Gastrocnemius medialis (tissue), 4 donors: ENCODE data around the gene LARP4B. TPM values are rescaled to one million over a fixed set of nuclear protein-coding genes. Genes with fewer than 3 reads are reported as not detected.

Experiments used
- ATAC-seq, 2 donors: fragments of 150-250 bp; one replicate each; pipeline ENCODE4 v1.9.1; 2016
- DNase-seq, 2 donors: peaks; one replicate each; pipeline ENCODE4 v3.0.0-alpha.2; 2019
- H3K27ac ChIP-seq, 4 donors: fragments of 200-600 bp; sonication (generic); 1 replicate in 1 of 4; 2 replicates in 3 of 4; pipeline ENCODE4 v1.5.1; 2016 to 2018; ENCODE audit warnings: mild to moderate bottlenecking in 2 of 4, moderate library complexity in 1 of 4
- H3K27me3 ChIP-seq, 3 donors: fragments of 200-600 bp; sonication (generic) in 2 of 3; 1 replicate in 1 of 3; 2 replicates in 2 of 3; pipeline versions ENCODE4 v1.5.1 to v1.6.0; 2016 to 2019; ENCODE audit warnings: mild to moderate bottlenecking in 1 of 3, moderate library complexity in 1 of 3
- H3K36me3 ChIP-seq, 2 donors: fragments of 200-600 bp; sonication (generic) in 1 of 2; one replicate each; pipeline ENCODE4 v1.5.1; 2017 to 2018
- H3K4me1 ChIP-seq, 2 donors: fragments of 200-600 bp; sonication (generic) in 1 of 2; one replicate each; pipeline ENCODE4 v1.5.1; 2016 to 2017; ENCODE audit warnings: mild to moderate bottlenecking in 2 of 2
- H3K4me3 ChIP-seq, 4 donors: fragments of 200-600 bp; sonication (generic) in 3 of 4; 1 replicate in 1 of 4; 2 replicates in 3 of 4; pipeline ENCODE4 v1.5.1; 2016 to 2019; ENCODE audit warnings: mild to moderate bottlenecking in 2 of 4
- H3K9me3 ChIP-seq, 3 donors: fragments of 200-600 bp; sonication (generic) in 2 of 3; 1 replicate in 1 of 3; 2 replicates in 2 of 3; pipeline ENCODE4 v1.5.1; 2016 to 2019
- CTCF ChIP-seq, 5 experiments: fragments of 450-650 bp in 3 of 5; fragments of 200-600 bp in 2 of 5; sonication (generic) in 2 of 5; IDR thresholded peaks in 4 of 5; conservative IDR thresholded peaks in 1 of 5; 1 replicate in 4 of 5; 2 replicates in 1 of 5; pipeline ENCODE4 v1.5.1; 2016 to 2019; ENCODE audit warnings: antibody characterized with exemption in 5 of 5, mild to moderate bottlenecking in 3 of 5, moderate library complexity in 3 of 5
- POLR2A ChIP-seq, 2 donors: fragments of 450-650 bp; IDR thresholded peaks; one replicate each; pipeline ENCODE4 v1.6.1; 2017; ENCODE audit warnings: antibody characterized with exemption in 2 of 2, mild to moderate bottlenecking in 2 of 2, moderate library complexity in 2 of 2
- in situ Hi-C, 4 donors: fragments of 200-750 bp; cut with MboI; loops; one replicate each; pipeline versions ENCODE4 v1.15.0 to v1.8.0; 2017; ENCODE audit warnings: low sequenced_read_pairs in 4 of 4
- intact Hi-C: fragments of 100-400 bp; cut with DNase I; formaldehyde crosslinking; loops from one replicate; pipeline ENCODE4 v1.15.1; 2023; ENCODE audit warnings: low total_unique reads
- total RNA-seq, 4 donors: library from RNA; depleted of rRNA; stranded (reverse); fragments of >200 nt; gene quantifications; one replicate each; pipeline versions ENCODE4 v1.1.0 to v1.2.3, GENCODE V29; 2016

Gene LARP4B
- total RNA-seq, 4 donors from 2014 or later, result 29.7 to 45.6 (median 40.0) TPM

DNA sequence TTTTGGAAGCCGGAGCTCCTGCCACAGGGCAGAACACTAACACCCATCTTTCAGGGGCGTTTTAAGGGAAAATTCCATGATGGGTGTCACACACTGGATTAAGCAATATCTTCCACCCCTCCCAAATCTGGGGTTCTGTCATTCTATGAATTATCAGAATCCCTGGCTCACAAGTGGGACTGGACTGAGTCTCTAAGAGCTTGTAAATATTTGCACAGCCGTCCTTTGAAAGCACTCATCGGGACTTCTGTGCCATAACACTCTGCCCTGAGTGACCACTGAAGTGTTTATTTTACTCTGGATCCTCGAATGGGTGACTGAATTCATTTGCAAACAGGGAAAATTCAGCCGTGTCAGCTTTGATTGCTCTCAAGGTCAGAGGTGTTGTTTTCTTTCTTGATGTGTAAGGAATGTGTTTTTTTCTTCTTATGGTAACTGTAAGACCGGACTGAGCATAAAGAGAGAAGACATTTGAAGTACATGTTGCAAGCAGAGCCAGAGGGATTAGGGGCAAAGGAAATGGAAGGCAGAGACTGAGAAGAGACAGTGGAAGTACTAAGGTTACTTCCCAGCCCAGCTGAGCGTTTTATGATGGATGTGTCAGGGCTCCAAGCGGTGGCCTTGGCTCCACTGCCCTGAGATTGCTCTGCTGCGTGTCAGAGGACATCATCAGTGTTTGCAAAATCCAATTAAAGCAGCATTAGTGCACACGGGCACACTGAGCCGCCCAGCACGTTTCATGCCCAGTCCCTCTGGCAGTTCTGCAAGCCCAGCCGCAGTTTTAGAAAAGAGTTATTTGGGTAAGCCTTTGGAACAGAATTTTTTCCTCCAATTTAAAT is 39.0 kb upstream of the LARP4B start:
- DNase-seq (no peak), ATAC-seq (peak; percentile 53 to 66)
- Histone ChIP-seq H3K9me3 (no peaks in the 10 kb centered on the region), H3K4me1 (peaks cover 0 to 8% of the 10 kb centered on the region in 2 donors), H3K36me3 (no peaks in the 10 kb centered on the region), H3K27ac (peak overlapping the region in 1 of 4 donors; percentile 6), H3K27me3 (no peaks in the 10 kb centered on the region), H3K4me3 (no peak overlapping the region)
- no peak for TF ChIP-seq CTCF (IDR thresholded peaks at IDR 0.05 in 4 of 5, conservative IDR thresholded peaks at IDR 0.05 in 1 of 5)
- no peak for TF ChIP-seq POLR2A (IDR thresholded peaks at IDR 0.05)
- intact Hi-C loops (no loop called here), in situ Hi-C loops (no loop called here)

GRCh38 chr10:969473-970150 is 38.1 kb upstream of the LARP4B start:
- in situ Hi-C loops (no loop called here), intact Hi-C loops (no loop called here)
- Histone ChIP-seq H3K9me3 (no peaks in the 10 kb centered on the region), H3K4me1 (peaks cover 0 to 8% of the 10 kb centered on the region in 2 donors), H3K27me3 (no peaks in the 10 kb centered on the region), H3K36me3 (no peaks in the 10 kb centered on the region), H3K4me3 (no peak overlapping the region), H3K27ac (no peak overlapping the region)
- TF ChIP-seq POLR2A (IDR thresholded peaks at IDR 0.05), result no peak
- no peak for TF ChIP-seq CTCF (IDR thresholded peaks at IDR 0.05 in 4 of 5, conservative IDR thresholded peaks at IDR 0.05 in 1 of 5)
- ATAC-seq, result no peak
- DNase-seq, result no peak

- Histone ChIP-seq H3K27me3 (no peaks in the 10 kb centered on the region), H3K36me3 (no peaks in the 10 kb centered on the region), H3K27ac (no peak overlapping the region), H3K4me3 (no peak overlapping the region), H3K9me3 (no peaks in the 10 kb centered on the region), H3K4me1 (peaks cover 0 to 8% of the 10 kb centered on the region in 2 donors)
- no peak for DNase-seq
- TF ChIP-seq CTCF (IDR thresholded peaks at IDR 0.05 in 4 of 5, conservative IDR thresholded peaks at IDR 0.05 in 1 of 5), result no peak
- TF ChIP-seq POLR2A (IDR thresholded peaks at IDR 0.05), result no peak
- intact Hi-C loops, result no loop called here
- in situ Hi-C loops, result no loop called here
- no peak for ATAC-seq
These were observed 37.2 kb upstream of the LARP4B start for GRCh38 chr10:968546-969199.

DNA sequence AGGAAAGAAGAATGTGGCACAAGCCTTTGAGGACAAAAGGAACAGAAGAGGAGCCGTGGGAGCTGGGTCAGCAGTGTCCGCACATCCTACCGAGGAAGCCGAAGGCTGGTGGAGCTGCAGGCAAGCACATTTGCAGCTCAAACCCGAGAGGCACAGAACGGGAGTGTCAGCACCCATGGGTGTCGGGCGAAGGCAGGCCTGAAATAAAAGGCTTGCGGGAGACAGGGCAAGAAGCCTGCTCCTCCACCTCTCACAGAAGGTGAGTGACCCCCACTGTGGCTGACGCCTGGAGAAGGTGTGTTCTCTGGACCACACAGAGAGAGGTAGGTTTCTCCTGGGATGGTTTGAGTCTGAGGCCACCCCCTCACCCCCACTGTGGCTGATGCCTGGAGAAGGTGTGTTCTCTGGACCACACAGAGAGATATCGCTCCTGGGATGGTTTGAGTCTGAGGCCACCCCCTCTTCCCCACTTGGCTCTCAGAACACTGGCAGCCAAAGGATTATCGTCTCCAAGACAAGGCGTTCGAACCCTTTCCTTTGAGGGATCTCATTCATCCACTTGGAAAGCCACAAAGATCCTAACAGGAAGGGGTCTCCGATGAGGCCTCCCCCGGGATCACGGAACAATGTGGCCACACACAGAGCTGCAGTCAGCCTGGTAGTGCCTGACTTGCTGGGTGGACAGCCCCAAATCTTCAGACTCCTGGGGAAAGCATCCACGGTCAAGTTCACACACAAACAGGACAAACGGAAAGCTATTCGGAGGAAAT is 35.1 kb upstream of the LARP4B start:
- Histone ChIP-seq H3K4me3 (no peak overlapping the region), H3K27me3 (no peaks in the 10 kb centered on the region), H3K27ac (no peak overlapping the region), H3K4me1 (peaks cover 0 to 8% of the 10 kb centered on the region in 2 donors), H3K9me3 (no peaks in the 10 kb centered on the region), H3K36me3 (no peaks in the 10 kb centered on the region)
- no peak for ATAC-seq
- in situ Hi-C loops (no loop called here), intact Hi-C loops (no loop called here)
- TF ChIP-seq CTCF (IDR thresholded peaks at IDR 0.05 in 4 of 5, conservative IDR thresholded peaks at IDR 0.05 in 1 of 5) (no peak), POLR2A (IDR thresholded peaks at IDR 0.05) (no peak)
- DNase-seq, result no peak
